ENCODE data around the gene MIOX. TPM values are rescaled to one million over a fixed set of nuclear protein-coding genes. Genes with fewer than 3 reads are reported as not detected.

MIOX gene
- total RNA-seq, 1 donor from 2014 or later, result 0.35 TPM

GRCh38 chr22:50452649-50453048, 34.0 kb upstream of the MIOX start:
- peaks cover 11% of the 10 kb centered on the region for H3K4me1 Mint-ChIP-seq
- no peak overlapping the region for H3K27ac Mint-ChIP-seq (ENCODE audit: unreplicated experiment)
- H3K36me3 Mint-ChIP-seq (ENCODE audit: low read depth), result peaks cover 12% of the 10 kb centered on the region
- no peak for DNase-seq (ENCODE audit: low read depth, low spot score)
- no peak overlapping the region for H3K4me3 Mint-ChIP-seq
- no peak for TF ChIP-seq CTCF (conservative IDR thresholded peaks at IDR 0.05)
- no peaks in the 10 kb centered on the region for H3K9me3 Mint-ChIP-seq
- H3K27me3 Mint-ChIP-seq (ENCODE audit: low read depth), result peaks cover 3% of the 10 kb centered on the region

- Mint-ChIP-seq H3K36me3 (ENCODE audit: low read depth) (peaks cover 6% of the 10 kb centered on the region), H3K27ac (ENCODE audit: unreplicated experiment) (no peak overlapping the region), H3K4me1 (peaks cover 8% of the 10 kb centered on the region), H3K27me3 (ENCODE audit: low read depth) (no peaks in the 10 kb centered on the region), H3K4me3 (no peak overlapping the region), H3K9me3 (no peaks in the 10 kb centered on the region)
- DNase-seq (ENCODE audit: low read depth, low spot score), result no peak
- TF ChIP-seq CTCF (conservative IDR thresholded peaks at IDR 0.05), result no peak
These were observed 32.0 kb upstream of the MIOX start for GRCh38 chr22:50454556-50455075.

- Mint-ChIP-seq H3K36me3 (ENCODE audit: low read depth) (peaks cover 3% of the 10 kb centered on the region), H3K9me3 (no peaks in the 10 kb centered on the region), H3K27me3 (ENCODE audit: low read depth) (no peaks in the 10 kb centered on the region), H3K4me1 (peaks cover 5% of the 10 kb centered on the region), H3K4me3 (no peak overlapping the region), H3K27ac (ENCODE audit: unreplicated experiment) (no peak overlapping the region)
- DNase-seq (ENCODE audit: low read depth, low spot score), result no peak
- no peak for TF ChIP-seq CTCF (conservative IDR thresholded peaks at IDR 0.05)
These were observed 31.5 kb upstream of the MIOX start for GRCh38 chr22:50455201-50455600.

- Mint-ChIP-seq H3K27me3 (ENCODE audit: low read depth) (no peaks in the 10 kb centered on the region), H3K9me3 (no peaks in the 10 kb centered on the region), H3K27ac (ENCODE audit: unreplicated experiment) (no peak overlapping the region), H3K4me1 (peaks cover 5% of the 10 kb centered on the region), H3K36me3 (ENCODE audit: low read depth) (peaks cover 3% of the 10 kb centered on the region), H3K4me3 (no peak overlapping the region)
- TF ChIP-seq CTCF (conservative IDR thresholded peaks at IDR 0.05), result no peak
- DNase-seq (ENCODE audit: low read depth, low spot score), result no peak
These were observed 30.6 kb upstream of the MIOX start for GRCh38 chr22:50456026-50456425.

- TF ChIP-seq CTCF (conservative IDR thresholded peaks at IDR 0.05), result peak; percentile 34
- no peak overlapping the region for H3K27ac Mint-ChIP-seq (ENCODE audit: unreplicated experiment)
- no peak for DNase-seq (ENCODE audit: low read depth, low spot score)
These were observed 30.0 kb upstream of the MIOX start for GRCh38 chr22:50456466-50457234.

More at GRCh38 chr22:50456466-50457234, 30.0 kb upstream of the MIOX start:
- Mint-ChIP-seq H3K36me3 (ENCODE audit: low read depth) (peaks cover 3% of the 10 kb centered on the region), H3K4me3 (peak overlapping the region; percentile 34), H3K9me3 (no peaks in the 10 kb centered on the region), H3K27me3 (ENCODE audit: low read depth) (no peaks in the 10 kb centered on the region), H3K4me1 (peaks cover 5% of the 10 kb centered on the region)
